ENCODE results near the gene IFI6.

DNA sequence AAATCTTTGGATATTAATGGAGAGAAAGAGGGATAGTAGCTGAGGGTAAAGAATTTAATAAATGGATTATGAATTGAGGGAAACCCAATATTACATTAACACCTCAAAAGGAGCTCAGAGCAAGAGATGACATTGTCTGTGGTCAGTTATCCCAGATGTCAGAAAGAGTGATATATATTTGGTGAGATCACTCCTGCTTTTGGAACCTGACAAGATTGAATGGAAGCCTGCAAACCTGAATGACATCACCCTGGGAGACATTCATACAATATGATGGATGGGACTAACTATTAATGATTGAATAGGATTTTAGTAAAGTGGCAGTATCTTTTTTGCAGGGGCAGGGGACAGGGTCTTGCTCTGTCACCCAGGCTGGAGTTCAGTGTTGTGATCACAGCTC lies 6.8 kb upstream of the IFI6 start:
- no peak for TF ChIP-seq CEBPB (IDR thresholded peaks at IDR 0.05; ENCODE audit: low read depth, low read length)
- TF ChIP-seq MAFK (IDR thresholded peaks at IDR 0.05; ENCODE audit: low read depth, low read length) = no peak
- TF ChIP-seq, protein P1, sequence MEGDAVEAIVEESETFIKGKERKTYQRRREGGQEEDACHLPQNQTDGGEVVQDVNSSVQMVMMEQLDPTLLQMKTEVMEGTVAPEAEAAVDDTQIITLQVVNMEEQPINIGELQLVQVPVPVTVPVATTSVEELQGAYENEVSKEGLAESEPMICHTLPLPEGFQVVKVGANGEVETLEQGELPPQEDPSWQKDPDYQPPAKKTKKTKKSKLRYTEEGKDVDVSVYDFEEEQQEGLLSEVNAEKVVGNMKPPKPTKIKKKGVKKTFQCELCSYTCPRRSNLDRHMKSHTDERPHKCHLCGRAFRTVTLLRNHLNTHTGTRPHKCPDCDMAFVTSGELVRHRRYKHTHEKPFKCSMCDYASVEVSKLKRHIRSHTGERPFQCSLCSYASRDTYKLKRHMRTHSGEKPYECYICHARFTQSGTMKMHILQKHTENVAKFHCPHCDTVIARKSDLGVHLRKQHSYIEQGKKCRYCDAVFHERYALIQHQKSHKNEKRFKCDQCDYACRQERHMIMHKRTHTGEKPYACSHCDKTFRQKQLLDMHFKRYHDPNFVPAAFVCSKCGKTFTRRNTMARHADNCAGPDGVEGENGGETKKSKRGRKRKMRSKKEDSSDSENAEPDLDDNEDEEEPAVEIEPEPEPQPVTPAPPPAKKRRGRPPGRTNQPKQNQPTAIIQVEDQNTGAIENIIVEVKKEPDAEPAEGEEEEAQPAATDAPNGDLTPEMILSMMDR (conservative IDR thresholded peaks at IDR 0.05; ENCODE audit: low read depth, low read length) = no peak
- TF ChIP-seq MXI1 (IDR thresholded peaks at IDR 0.05; ENCODE audit: borderline replicate concordance, low read depth, low read length) = no peak
- no peak for TF ChIP-seq BHLHE40 (IDR thresholded peaks at IDR 0.05; ENCODE audit: low read depth, low read length)
- no peak for TF ChIP-seq POLR2A (IDR thresholded peaks at IDR 0.05; ENCODE audit: low read depth, low read length)
- TF ChIP-seq RAD21 (IDR thresholded peaks at IDR 0.05; ENCODE audit: low read length) = no peak
